ENCODE data around the gene YTHDF2. TPM values are rescaled to one million over a fixed set of nuclear protein-coding genes. Genes with fewer than 3 reads are reported as not detected.
"Not testable (repeated sequence)": the region's sequence is repeated elsewhere in the genome, so short reads cannot be mapped to it uniquely, and the experiment has no call there.

YTHDF2 gene
- total RNA-seq = 139 and 150 TPM in 2 replicates
- long read RNA-seq, transcript YTHDF2-201 (5 exons, 2,925 nt) = major isoform, 843 of 913 reads
- long read RNA-seq, partial matches to known transcripts = 25 of 913 reads
- long read RNA-seq, other reads (novel, unspliced or antisense) = 43 of 913 reads

GRCh38 chr1:28736450-28737306, at the start of gene YTHDF2:
YTHDF2 (plus strand) TSS chr1:28736940; CDS start chr1:28737121, 181 bp downstream.
- peak; percentile 97 for DNase-seq (ENCODE audit: low read depth, low spot score)
- H3K9me3 Mint-ChIP-seq = no peaks in the 10 kb centered on the region
- TF ChIP-seq, protein P1, sequence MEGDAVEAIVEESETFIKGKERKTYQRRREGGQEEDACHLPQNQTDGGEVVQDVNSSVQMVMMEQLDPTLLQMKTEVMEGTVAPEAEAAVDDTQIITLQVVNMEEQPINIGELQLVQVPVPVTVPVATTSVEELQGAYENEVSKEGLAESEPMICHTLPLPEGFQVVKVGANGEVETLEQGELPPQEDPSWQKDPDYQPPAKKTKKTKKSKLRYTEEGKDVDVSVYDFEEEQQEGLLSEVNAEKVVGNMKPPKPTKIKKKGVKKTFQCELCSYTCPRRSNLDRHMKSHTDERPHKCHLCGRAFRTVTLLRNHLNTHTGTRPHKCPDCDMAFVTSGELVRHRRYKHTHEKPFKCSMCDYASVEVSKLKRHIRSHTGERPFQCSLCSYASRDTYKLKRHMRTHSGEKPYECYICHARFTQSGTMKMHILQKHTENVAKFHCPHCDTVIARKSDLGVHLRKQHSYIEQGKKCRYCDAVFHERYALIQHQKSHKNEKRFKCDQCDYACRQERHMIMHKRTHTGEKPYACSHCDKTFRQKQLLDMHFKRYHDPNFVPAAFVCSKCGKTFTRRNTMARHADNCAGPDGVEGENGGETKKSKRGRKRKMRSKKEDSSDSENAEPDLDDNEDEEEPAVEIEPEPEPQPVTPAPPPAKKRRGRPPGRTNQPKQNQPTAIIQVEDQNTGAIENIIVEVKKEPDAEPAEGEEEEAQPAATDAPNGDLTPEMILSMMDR (conservative IDR thresholded peaks at IDR 0.05) = peak; percentile 98
- H3K27me3 Mint-ChIP-seq (ENCODE audit: low read depth) = peaks cover 4% of the 10 kb centered on the region
- H3K4me1 Mint-ChIP-seq = peaks cover 40% of the 10 kb centered on the region
- peak within 1 kb of the TSS; percentile 99 for H3K27ac Mint-ChIP-seq (ENCODE audit: unreplicated experiment)
- H3K36me3 Mint-ChIP-seq (ENCODE audit: low read depth) = peaks cover 21% of the 10 kb centered on the region
- H3K4me3 Mint-ChIP-seq = peak within 1 kb of the TSS; percentile 96

DNA sequence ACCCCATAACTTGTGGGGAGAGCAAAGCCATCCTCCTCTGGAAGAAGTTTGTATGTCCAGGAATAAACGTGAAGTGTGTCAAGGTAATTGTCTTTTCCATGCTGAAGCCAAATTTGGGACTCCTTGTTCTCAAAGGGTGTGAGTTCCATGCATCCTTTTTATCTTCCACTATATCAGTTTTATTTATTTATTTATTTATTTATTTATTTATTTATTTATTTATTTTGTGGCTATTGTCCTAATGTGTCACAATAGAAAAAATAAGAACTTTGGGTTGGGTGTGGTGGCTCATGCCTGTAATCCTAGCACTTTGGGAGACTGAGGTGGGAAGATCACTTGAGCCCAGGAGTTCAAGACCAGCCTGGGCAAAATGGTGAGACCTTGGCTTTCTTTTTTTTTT, 45.1 kb upstream of the YTHDF2 start:
- DNase-seq (ENCODE audit: low read depth, low spot score); H3K4me1 Mint-ChIP-seq; H3K27ac Mint-ChIP-seq (ENCODE audit: unreplicated experiment); H3K36me3 Mint-ChIP-seq (ENCODE audit: low read depth); H3K9me3 Mint-ChIP-seq; H3K4me3 Mint-ChIP-seq; H3K27me3 Mint-ChIP-seq (ENCODE audit: low read depth): not testable (repeated sequence)

DNA sequence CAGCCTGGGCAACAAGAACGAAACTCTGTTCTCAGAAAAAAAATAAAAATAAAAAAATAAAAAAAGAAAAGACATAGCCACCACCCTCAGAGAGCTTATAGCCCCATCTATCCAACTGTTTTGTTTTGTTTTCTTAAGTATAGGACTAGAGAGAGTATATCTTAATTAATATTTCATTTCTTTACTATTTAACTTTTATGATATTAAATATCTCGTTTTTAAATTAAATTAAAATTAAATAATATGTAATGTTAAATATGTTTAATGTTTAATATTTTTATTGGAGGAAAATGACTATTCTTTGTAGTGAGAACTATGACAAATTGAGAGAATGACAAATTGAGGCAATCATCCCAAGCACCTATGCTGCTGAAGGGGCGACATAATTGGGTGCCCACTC, 33.1 kb upstream of the YTHDF2 start:
- Mint-ChIP-seq H3K9me3 (no peaks in the 10 kb centered on the region), H3K4me1 (no peaks in the 10 kb centered on the region), H3K27me3 (ENCODE audit: low read depth) (no peaks in the 10 kb centered on the region)

DNA sequence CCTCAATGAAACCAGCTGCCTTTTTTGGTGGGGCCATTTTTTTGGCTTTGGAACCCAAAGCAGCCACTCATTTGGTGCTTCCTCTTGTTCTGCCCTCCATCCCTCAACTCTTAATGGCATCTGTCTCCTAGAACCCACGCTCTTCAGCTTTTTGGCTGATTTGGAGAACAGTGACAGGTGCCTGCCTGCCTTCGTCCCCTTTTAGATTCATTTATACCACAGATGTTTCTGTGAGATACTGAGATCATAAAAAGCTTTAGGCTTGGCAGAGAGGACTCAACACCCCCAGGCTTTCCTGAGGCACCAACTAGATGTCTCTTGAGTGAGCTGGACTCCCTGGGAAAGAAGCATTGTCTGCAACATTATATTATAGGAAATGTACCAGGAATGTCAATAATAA, 20.4 kb upstream of the YTHDF2 start:
- Mint-ChIP-seq H3K36me3 (ENCODE audit: low read depth) (peaks cover 15% of the 10 kb centered on the region), H3K9me3 (no peaks in the 10 kb centered on the region), H3K27me3 (ENCODE audit: low read depth) (no peaks in the 10 kb centered on the region), H3K4me3 (no peak overlapping the region), H3K27ac (ENCODE audit: unreplicated experiment) (no peak overlapping the region), H3K4me1 (no peaks in the 10 kb centered on the region)
- no peak for DNase-seq (ENCODE audit: low read depth, low spot score)
- TF ChIP-seq, protein P1 (conservative IDR thresholded peaks at IDR 0.05) = no peak

More for the DNA sequence above, 33.1 kb upstream of the YTHDF2 start:
- Mint-ChIP-seq H3K36me3 (ENCODE audit: low read depth) (peaks cover 17% of the 10 kb centered on the region), H3K27ac (ENCODE audit: unreplicated experiment) (no peak overlapping the region), H3K4me3 (no peak overlapping the region)
- TF ChIP-seq, protein P1 (conservative IDR thresholded peaks at IDR 0.05) = no peak
- DNase-seq (ENCODE audit: low read depth, low spot score) = no peak

DNA sequence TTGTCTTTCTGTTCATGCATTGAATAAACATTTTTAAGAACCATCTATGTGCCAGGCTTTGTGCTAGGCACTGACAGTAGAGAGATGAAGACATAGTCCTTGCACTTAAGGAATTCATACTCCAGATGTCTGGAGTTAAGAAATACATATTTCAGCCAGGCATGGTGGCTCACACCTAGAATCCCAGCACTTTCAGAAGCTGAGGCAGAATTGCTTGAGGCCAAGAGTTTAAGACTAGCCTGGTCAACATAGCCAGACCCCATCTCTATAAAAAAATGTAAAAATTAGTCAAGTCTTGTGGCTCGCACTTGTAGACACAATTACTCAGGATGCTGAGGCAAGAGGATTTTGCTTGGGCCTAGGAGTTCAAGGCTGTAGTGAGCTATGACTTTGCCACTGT, 18.6 kb upstream of the YTHDF2 start:
- DNase-seq (ENCODE audit: low read depth, low spot score) = no peak
- H3K9me3 Mint-ChIP-seq = peaks cover 4% of the 10 kb centered on the region
- TF ChIP-seq, protein P1 (conservative IDR thresholded peaks at IDR 0.05) = no peak
- no peak overlapping the region for H3K4me3 Mint-ChIP-seq
- no peak overlapping the region for H3K27ac Mint-ChIP-seq (ENCODE audit: unreplicated experiment)
- peaks cover 15% of the 10 kb centered on the region for H3K36me3 Mint-ChIP-seq (ENCODE audit: low read depth)
- no peaks in the 10 kb centered on the region for H3K4me1 Mint-ChIP-seq
- H3K27me3 Mint-ChIP-seq (ENCODE audit: low read depth) = no peaks in the 10 kb centered on the region

All from neural crest cell (in vitro differentiated cells).